Skeletal muscle satellite cell (primary cell): ENCODE results near the gene CHEK2.
"Not testable (repeated sequence)": the region's sequence is repeated elsewhere in the genome, so short reads cannot be mapped to it uniquely, and the experiment has no call there.

Experiments
- H3K27me3 ChIP-seq: 2 replicates; pipeline ENCODE4 v1.7.0; 2013; ENCODE audit warnings: low read length; ENCODE audit not compliant: control insufficient read depth, insufficient read depth
- H3K36me3 ChIP-seq: 2 replicates; pipeline ENCODE4 v1.7.0; 2013; ENCODE audit warnings: mild to moderate bottlenecking, control low read depth, low read length; ENCODE audit not compliant: insufficient read depth
- H3K4me1 ChIP-seq: 2 replicates; pipeline ENCODE4 v1.7.0; 2013; ENCODE audit warnings: low read length; ENCODE audit not compliant: control insufficient read depth, insufficient read depth
- H3K4me2 ChIP-seq: 2 replicates; pipeline ENCODE4 v1.7.0; 2013; ENCODE audit warnings: mild to moderate bottlenecking, low read length
- H3K4me3 ChIP-seq: 2 replicates; pipeline ENCODE4 v1.7.0; 2013; ENCODE audit warnings: low read length
- H3K9ac ChIP-seq: 2 replicates; pipeline ENCODE4 v1.7.0; 2013; ENCODE audit warnings: mild to moderate bottlenecking, low read depth, low read length, moderate library complexity
- H3K9me3 ChIP-seq: replicated peaks from 2 replicates; pipeline ENCODE4 v1.7.0; 2013; ENCODE audit warnings: mild to moderate bottlenecking, control low read depth, low read length

The CHEK2 gene

GRCh38 chr22:28769394-28770085, 27.9 kb upstream of the CHEK2 start:
- no peaks in the 10 kb centered on the region for H3K4me1 ChIP-seq
- H3K36me3 ChIP-seq = peaks cover 1% of the 10 kb centered on the region
- no peak overlapping the region for H3K4me2 ChIP-seq
- no peaks in the 10 kb centered on the region for H3K9me3 ChIP-seq
- no peaks in the 10 kb centered on the region for H3K27me3 ChIP-seq
- H3K9ac ChIP-seq = no peak overlapping the region
- H3K4me3 ChIP-seq = no peak overlapping the region

GRCh38 chr22:28768701-28769393, 27.2 kb upstream of the CHEK2 start:
- Histone ChIP-seq H3K4me1 (no peaks in the 10 kb centered on the region), H3K27me3 (no peaks in the 10 kb centered on the region), H3K36me3 (no peaks in the 10 kb centered on the region), H3K4me3 (no peak overlapping the region), H3K4me2 (no peak overlapping the region), H3K9ac (no peak overlapping the region), H3K9me3 (no peaks in the 10 kb centered on the region)

- no peak overlapping the region for H3K4me2 ChIP-seq
- H3K9me3 ChIP-seq = no peaks in the 10 kb centered on the region
- no peak overlapping the region for H3K9ac ChIP-seq
- no peaks in the 10 kb centered on the region for H3K36me3 ChIP-seq
- no peaks in the 10 kb centered on the region for H3K27me3 ChIP-seq
- H3K4me3 ChIP-seq = no peak overlapping the region
- H3K4me1 ChIP-seq = no peaks in the 10 kb centered on the region
Observed at GRCh38 chr22:28766628-28767027, 25.0 kb upstream of the CHEK2 start.

GRCh38 chr22:28762000-28762399, 20.4 kb upstream of the CHEK2 start:
- not testable (repeated sequence) for H3K4me3 ChIP-seq, H3K9me3 ChIP-seq, H3K4me1 ChIP-seq, H3K9ac ChIP-seq, H3K27me3 ChIP-seq, H3K4me2 ChIP-seq, H3K36me3 ChIP-seq

- Histone ChIP-seq H3K27me3 (no peaks in the 10 kb centered on the region), H3K9me3 (no peaks in the 10 kb centered on the region), H3K36me3 (no peaks in the 10 kb centered on the region), H3K4me1 (peaks cover 3% of the 10 kb centered on the region), H3K4me3 (no peak overlapping the region), H3K4me2 (no peak overlapping the region), H3K9ac (no peak overlapping the region)
Observed at GRCh38 chr22:28761449-28761755, 19.8 kb upstream of the CHEK2 start.

GRCh38 chr22:28759861-28760560, 18.4 kb upstream of the CHEK2 start:
- Histone ChIP-seq H3K4me2 (no peak overlapping the region), H3K36me3 (no peaks in the 10 kb centered on the region), H3K27me3 (no peaks in the 10 kb centered on the region), H3K9me3 (no peaks in the 10 kb centered on the region), H3K4me1 (peaks cover 3% of the 10 kb centered on the region), H3K9ac (no peak overlapping the region), H3K4me3 (no peak overlapping the region)

- not testable (repeated sequence) for H3K4me2 ChIP-seq, H3K4me3 ChIP-seq, H3K27me3 ChIP-seq, H3K9ac ChIP-seq, H3K36me3 ChIP-seq, H3K9me3 ChIP-seq
- peaks cover 18% of the 10 kb centered on the region for H3K4me1 ChIP-seq
Observed at GRCh38 chr22:28754512-28754911, 12.9 kb upstream of the CHEK2 start.

GRCh38 chr22:28750471-28750881, 8.9 kb upstream of the CHEK2 start:
- no peaks in the 10 kb centered on the region for H3K27me3 ChIP-seq
- H3K36me3 ChIP-seq = peaks cover 14% of the 10 kb centered on the region
- no peaks in the 10 kb centered on the region for H3K9me3 ChIP-seq
- H3K4me1 ChIP-seq = peaks cover 19% of the 10 kb centered on the region
- H3K4me3 ChIP-seq = peak overlapping the region; percentile 19
- peak overlapping the region; percentile 68 for H3K4me2 ChIP-seq
- no peak overlapping the region for H3K9ac ChIP-seq

GRCh38 chr22:28743852-28744251, 2.2 kb upstream of the CHEK2 start:
- H3K27me3 ChIP-seq = no peaks in the 10 kb centered on the region
- peaks cover 11% of the 10 kb centered on the region for H3K4me1 ChIP-seq
- no peak overlapping the region for H3K4me2 ChIP-seq
- H3K36me3 ChIP-seq = peaks cover 26% of the 10 kb centered on the region
- no peak overlapping the region for H3K9ac ChIP-seq
- no peak overlapping the region for H3K4me3 ChIP-seq
- no peaks in the 10 kb centered on the region for H3K9me3 ChIP-seq

- Histone ChIP-seq H3K4me1 (peaks cover 16% of the 10 kb centered on the region), H3K4me2 (peak overlapping the region; percentile 89), H3K27me3 (no peaks in the 10 kb centered on the region), H3K9ac (peak overlapping the region; percentile 93), H3K9me3 (no peaks in the 10 kb centered on the region), H3K4me3 (peak overlapping the region; percentile 94), H3K36me3 (peaks cover 27% of the 10 kb centered on the region)
Observed at GRCh38 chr22:28742562-28742962, 942 bp upstream of the CHEK2 start.

GRCh38 chr22:28741200-28741784, 328 bp downstream of the CHEK2 start:
- Histone ChIP-seq H3K4me1 (peaks cover 16% of the 10 kb centered on the region), H3K36me3 (peaks cover 20% of the 10 kb centered on the region), H3K9ac (peak overlapping the region; percentile 93), H3K4me2 (peak overlapping the region; percentile 89), H3K9me3 (no peaks in the 10 kb centered on the region), H3K4me3 (peak overlapping the region; percentile 94), H3K27me3 (no peaks in the 10 kb centered on the region)
